NCI-H524 treated with DMSO at 0.1 percent for 48 hours (cell line): Measurements from ENCODE around the gene GABPB1.

Experiments
- DNase-seq: peaks from one replicate; lab custom pipeline; 2025; lab: John Stamatoyannopoulos, UW

GABPB1 gene

DNA sequence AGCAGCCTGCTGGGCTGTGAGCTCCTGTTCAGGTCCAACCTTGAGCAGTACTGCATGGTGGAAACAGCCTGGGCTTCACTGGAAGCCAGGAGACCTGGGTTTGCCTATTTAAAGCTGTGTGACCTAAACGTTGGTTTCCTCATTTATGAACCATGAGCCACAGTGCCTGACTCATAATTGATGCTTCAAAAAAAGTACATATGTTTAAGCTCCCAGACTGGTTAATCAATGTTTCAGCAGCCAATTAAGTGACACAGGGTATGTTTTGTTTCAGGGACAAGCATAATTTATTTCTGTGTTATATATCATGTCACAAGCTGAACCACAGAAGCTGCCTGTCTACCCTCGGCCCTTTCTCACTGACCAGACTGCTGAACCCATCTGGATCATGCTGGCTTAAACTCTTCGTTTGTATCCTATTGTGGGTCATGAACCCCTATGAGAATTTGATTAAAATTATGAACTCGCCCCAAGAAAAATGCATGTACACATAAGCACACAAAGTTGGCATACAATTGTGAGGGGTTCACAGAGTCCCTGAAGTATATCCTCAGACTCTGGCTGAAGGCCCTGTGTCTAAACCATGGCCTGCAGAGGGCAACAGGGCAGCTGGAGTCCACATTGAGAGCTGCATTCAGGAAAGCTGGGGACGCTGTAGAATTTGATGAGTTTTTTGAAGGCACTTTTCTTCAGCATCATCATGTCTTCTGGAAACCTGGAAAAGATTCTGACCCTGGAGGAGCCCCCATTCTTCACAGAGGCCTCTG is 113.1 kb downstream of the GABPB1 start:
- no peak for DNase-seq

DNA sequence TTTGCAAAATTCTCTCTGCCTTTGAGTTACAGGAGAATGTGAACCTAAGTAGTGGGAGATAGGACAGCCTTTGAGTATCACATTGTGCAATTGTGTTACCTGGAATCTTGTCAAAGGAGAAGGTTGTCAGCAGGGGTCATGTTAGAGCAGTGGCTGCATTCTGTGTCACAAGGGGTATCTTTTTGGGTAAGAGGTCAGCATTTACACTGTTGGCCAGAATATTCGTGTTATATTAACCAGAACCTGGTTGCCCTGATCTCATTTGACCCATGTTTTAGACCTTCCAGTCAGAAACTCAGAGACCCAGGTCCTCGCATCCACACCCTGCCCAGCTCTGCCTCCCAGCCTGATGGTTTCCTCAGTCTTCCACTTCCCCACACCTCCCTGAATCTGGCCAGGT is 116.7 kb downstream of the GABPB1 start:
- DNase-seq: no peak

GRCh38 chr15:50236433-50236832 is 118.6 kb downstream of the GABPB1 start:
- no peak for DNase-seq

DNA sequence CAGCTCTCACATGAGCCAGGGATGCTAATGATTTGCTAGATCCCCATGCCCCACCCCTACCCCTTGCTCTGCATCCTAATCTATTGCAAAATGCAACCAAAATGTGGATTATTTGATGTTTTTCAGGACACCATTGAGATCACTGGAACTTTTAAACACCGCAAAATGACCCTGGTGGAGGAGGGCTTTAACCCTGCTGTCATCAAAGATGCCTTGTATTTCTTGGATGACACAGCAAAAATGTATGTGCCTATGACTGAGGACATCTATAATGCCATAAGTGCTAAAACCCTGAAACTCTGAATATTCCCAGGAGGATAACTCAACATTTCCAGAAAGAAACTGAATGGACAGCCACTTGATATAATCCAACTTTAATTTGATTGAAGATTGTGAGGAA is 119.2 kb downstream of the GABPB1 start:
- DNase-seq: no peak

- no peak for DNase-seq
Observed at GRCh38 chr15:50234764-50235163, 120.2 kb downstream of the GABPB1 start.

- no peak for DNase-seq
Observed at GRCh38 chr15:50233192-50233736, 121.7 kb downstream of the GABPB1 start.

- DNase-seq: no peak
Observed at GRCh38 chr15:50232791-50233190, 122.2 kb downstream of the GABPB1 start.

DNA sequence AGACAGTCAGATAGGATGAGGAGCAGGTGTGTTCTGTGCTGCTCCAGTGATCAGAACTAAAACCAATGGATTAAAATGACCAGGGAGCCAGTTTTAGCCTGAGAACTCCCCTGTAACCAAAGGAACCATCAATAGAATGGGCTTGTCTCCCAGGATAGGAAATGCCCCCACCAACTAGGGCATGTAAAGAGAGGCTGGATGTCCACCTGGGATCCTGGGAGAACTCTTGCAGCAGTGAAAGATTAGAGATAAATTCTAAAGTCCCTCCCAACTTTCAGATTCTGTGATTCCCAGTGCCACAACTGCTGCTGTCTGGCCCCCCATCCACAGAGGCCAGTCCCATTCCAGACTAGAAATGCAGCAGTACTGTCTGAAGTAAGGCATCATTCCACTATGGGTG is 123.2 kb downstream of the GABPB1 start:
- no peak for DNase-seq

GRCh38 chr15:50229336-50229735 is 125.7 kb downstream of the GABPB1 start:
- no peak for DNase-seq

DNA sequence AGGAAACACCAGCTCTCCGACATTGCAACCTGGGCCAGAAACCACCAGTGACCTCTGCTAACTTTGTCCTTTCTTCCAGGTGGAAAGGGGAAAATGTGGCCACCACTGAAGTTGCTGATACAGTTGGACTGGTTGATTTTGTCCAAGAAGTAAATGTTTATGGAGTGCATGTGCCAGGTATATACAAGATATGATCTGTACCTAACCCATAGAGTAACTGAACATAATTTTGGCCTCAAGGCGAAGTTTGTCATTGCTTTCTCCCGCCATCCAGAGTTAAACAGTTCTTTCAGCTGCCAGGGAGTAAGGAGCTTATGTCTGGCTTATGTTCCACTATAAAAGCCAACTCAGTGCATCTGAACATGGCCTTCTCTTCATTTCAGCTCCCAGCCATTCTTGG is 126.1 kb downstream of the GABPB1 start:
- no peak for DNase-seq

- DNase-seq: no peak
Observed at GRCh38 chr15:50227076-50227475, 127.9 kb downstream of the GABPB1 start.

DNA sequence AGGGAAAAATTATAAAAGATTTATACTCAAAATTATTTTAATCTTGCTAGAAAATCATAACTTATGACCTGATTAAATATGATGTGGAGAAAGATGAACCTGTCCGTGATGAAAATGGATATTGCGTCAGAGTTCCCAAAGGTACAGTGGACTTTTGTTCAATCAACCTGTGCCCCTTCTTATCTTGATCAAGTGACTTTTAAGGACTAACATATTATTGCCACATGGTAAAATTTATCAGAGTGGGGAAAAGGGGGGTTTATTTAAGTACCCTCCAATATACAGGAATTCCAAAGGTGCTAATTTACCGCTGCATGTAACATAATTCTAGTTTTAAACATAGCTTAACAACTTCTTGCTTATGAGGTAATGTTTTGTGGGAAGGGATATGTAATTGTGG is 129.1 kb downstream of the GABPB1 start:
- no peak for DNase-seq
